ENCODE results near the gene VSIR. TPM values are rescaled to one million over a fixed set of nuclear protein-coding genes. Genes with fewer than 3 reads are reported as not detected.

Gene VSIR
- total RNA-seq, 1 donor from 2014 or later: 116 TPM

- ATAC-seq (ENCODE audit: poor library complexity) (no peak), DNase-seq (no peak)
- intact Hi-C loops (cut with DNase I): loop anchor here (5.0 kb wide), 1 partner anchor 47 kb away; the partner anchor contains the start of gene VSIR
These were observed 48.1 kb downstream of the VSIR start for GRCh38 chr10:71725249-71725648.

DNA sequence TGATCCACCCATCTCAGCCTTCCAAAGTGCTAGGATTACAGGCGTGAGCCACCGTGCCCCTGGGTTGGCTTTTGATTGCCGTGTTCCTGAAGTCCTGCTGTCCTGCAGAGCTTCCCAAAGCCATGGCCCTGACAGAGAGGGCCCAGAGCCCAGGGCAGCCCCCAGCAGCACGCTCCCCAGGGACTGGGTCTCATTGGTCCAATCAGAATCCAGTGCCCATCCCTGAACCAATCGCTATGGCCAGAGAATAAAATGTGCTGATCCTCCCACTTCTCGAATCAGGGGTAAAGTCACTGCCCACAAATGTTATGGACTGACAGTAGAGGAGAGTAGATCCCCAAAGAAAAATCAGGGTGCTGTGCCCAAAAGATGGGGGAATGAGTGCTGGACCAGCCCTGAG is 48.8 kb downstream of the VSIR start:
- DNase-seq: no peak
- intact Hi-C loops (cut with DNase I): no loop called here
- ATAC-seq (ENCODE audit: poor library complexity): no peak

GRCh38 chr10:71723311-71723710 is 50.0 kb downstream of the VSIR start:
- intact Hi-C loops (cut with DNase I): no loop called here
- ATAC-seq (ENCODE audit: poor library complexity) (no peak), DNase-seq (no peak)

GRCh38 chr10:71722849-71723248 is 50.5 kb downstream of the VSIR start:
- intact Hi-C loops (cut with DNase I): no loop called here
- no peak for ATAC-seq (ENCODE audit: poor library complexity)
- DNase-seq: no peak

DNA sequence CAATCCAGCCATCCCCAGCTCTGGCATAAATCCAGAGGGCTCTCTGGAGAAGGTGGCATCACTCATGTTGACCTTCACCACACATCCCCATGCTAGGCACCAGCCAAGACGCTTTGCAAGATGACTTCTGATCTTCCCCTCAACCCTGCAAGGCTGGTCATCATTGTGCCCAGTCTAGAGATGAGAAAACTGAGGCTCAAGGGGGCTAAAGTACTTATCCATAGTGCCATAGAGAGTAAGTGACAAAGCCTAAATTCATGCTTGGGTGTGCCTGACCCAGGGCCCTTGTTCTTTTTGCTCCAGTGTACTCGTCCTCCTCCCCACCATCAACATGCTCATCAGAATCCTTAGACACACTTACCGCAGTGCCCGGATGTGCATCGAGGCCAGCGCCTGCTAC is 52.0 kb downstream of the VSIR start:
- intact Hi-C loops (cut with DNase I): no loop called here
- DNase-seq: no peak

DNA sequence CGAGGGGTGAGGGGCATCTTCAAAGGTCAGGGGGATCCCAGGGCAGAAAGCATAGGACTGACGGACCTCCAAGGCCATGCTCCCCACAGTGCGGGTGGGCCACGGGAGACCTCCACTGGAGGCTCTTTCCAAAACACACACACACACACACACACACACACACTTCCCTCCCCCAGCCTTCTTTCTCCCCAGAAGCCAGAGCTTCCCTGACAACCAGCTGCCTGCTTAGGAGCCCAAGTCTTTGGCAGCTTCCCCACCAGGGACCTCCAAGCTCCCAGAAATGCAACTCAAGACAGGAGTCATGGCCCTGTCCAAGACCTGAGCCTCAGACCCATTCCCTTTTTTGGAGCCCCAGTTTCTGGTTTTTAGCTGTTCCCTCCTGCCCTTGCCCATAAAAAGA is 53.0 kb downstream of the VSIR start:
- DNase-seq: no peak
- ATAC-seq (ENCODE audit: poor library complexity): no peak
- intact Hi-C loops (cut with DNase I): no loop called here

More for the DNA sequence above, 52.0 kb downstream of the VSIR start:
- no peak for ATAC-seq (ENCODE audit: poor library complexity)

DNA sequence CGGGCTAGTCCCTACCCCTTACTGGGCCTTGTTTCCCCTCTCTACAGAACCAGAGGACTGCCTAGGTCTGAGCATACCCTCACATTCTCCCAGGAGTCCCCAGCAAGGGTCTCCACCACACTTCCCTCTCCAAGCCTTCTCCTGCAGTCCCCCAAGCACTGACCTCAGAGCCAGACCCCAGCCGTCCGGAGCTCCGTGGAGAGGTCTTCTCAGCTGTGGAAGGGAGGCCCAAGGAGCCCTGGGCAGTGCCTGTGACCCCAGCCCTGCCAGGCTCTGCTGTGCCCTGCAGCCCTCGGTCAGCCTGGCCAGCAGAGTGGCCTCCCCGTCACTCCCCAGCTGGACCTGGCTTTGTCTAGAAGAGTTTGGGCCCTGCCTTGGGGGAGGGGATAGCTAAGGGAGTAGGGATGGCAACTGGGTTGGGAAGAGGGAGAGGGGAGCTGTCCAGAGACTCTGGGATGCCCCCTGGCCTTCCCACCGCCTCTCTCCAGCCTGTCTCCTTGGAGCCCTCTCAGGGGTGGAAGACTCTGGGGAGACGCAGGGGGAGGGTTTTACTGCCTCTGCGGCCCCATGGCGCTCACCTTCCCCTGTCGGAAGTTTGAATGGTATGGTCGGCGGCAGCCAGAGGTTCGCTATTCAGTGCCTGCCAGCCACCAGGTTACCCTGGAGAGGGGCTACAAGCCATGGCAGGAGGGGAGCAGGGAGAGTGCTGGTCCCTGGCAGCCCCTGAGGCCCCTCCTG is 53.7 kb downstream of the VSIR start, which contains the start of gene C10orf105:
Gene C10orf105, minus strand, starts transcription at position 315 of the 738 bp plus-strand sequence. CDS start 3,441 bp downstream, outside the sequence.
- no peak for DNase-seq
- intact Hi-C loops (cut with DNase I): no loop called here
- no peak for ATAC-seq (ENCODE audit: poor library complexity)

GRCh38 chr10:71719042-71719441 is 54.3 kb downstream of the VSIR start:
- peak; percentile 85 for DNase-seq
- intact Hi-C loops (cut with DNase I): no loop called here
- ATAC-seq (ENCODE audit: poor library complexity): peak; percentile 55

GRCh38 chr10:71718165-71718698 is 55.1 kb downstream of the VSIR start:
- no peak for ATAC-seq (ENCODE audit: poor library complexity)
- DNase-seq: no peak
- intact Hi-C loops (cut with DNase I): no loop called here

DNA sequence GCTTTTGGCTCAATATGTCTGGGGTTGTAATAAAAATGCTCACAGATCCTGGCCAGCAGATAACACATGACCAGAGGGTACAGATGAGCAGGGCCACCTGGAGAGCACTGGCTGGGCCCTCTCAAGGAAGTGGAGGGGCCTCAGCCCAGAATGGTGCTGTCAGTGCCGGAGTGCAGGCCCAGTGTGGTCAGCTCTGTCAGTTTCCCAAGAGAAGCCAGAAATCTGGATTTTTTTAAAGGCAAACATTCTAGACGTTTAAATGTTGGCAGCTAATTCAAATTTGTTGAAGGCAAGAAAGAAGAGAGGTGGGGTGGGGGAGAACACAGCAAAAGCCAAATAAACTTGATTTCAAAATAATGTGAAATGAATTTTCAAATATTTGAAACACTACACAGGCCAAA is 55.8 kb downstream of the VSIR start:
- ATAC-seq (ENCODE audit: poor library complexity) (no peak), DNase-seq (no peak)
- intact Hi-C loops (cut with DNase I): no loop called here

DNA sequence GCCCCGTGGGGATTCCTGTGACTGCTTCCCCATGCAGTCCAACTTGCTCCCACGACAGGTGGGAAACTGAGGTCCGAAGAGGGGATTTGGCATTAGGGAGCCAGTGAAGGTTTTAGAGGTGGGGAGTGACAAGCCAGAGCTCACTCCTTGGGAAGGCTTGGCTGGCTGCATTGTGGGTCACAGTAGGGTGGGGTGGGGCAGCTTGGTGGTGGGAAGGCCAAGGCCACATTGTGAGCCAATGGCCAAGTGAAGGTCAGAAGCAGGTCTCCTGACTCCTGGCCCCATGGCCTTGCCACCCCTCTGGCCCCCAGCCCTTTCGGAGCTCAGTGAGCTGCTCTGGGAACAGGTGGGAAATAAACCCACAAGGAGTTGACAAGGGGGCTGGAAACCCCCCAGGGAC is 56.3 kb downstream of the VSIR start:
- ATAC-seq (ENCODE audit: poor library complexity) (no peak), DNase-seq (no peak)
- intact Hi-C loops (cut with DNase I): no loop called here

DNA sequence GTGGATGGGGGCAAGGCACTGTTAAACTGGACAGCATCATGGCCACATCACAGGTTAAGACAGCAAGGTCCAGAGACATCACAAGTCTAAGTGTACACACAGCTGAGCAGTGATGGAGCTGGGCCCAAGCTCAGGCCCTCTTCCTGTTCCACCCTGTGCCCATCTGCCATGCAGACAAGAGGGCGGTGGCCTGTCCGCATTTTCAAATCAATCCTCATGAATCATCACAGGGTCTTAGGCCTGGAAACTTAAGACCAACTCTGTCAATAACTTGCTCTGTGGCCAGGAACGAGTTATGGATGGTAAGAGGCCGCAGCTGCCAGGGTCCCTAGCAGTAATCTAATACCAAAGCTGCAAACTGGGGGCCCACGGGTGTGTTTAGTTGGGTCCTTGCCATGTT is 56.9 kb downstream of the VSIR start:
- no peak for DNase-seq
- ATAC-seq (ENCODE audit: poor library complexity): no peak
- intact Hi-C loops (cut with DNase I): no loop called here

DNA sequence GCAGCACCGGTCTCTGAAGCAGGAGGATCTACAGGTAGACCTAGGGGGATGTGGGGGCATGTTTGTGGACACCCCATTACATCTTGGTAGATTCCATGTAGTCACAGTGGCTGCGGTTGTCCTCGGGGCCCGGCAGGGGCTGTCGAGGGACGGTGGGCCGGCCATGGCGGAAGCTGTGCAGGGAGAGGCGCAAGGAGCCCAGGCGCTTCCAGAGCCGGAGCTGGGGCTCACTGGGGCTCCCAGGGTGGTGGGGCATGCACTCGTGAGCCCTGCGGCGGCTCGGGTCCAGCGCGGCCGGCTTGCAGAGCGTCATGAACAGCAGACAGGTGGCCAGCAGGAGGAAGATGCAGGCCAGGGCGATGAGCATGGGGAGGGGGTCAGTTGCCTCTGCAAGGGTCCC is 57.5 kb downstream of the VSIR start:
- DNase-seq (no peak), ATAC-seq (ENCODE audit: poor library complexity) (no peak)
- intact Hi-C loops (cut with DNase I): no loop called here

- DNase-seq: no peak
- intact Hi-C loops (cut with DNase I): no loop called here
- no peak for ATAC-seq (ENCODE audit: poor library complexity)
These were observed 58.3 kb downstream of the VSIR start for GRCh38 chr10:71715026-71715425.

DNA sequence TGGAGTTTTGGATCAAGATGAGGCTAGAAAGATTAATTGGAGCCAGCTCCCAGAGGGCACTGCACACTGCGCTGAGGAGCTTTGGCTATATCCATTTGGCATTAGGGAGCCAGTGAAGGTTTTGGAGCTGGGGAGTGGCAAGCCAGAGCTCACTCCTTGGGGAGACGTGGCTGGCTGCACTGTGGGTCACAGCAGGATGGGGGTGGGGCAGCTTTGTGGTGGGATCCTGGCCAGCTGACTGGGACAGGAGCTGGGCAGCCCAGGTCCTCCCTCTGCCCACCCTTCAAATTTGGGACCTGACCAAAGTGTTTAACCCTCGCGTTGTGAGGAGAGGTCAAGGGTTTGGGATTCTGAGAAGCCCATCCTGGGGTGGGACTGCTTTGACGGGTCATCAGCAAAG is 58.7 kb downstream of the VSIR start:
- ATAC-seq (ENCODE audit: poor library complexity): no peak
- intact Hi-C loops (cut with DNase I): no loop called here
- DNase-seq: no peak

DNA sequence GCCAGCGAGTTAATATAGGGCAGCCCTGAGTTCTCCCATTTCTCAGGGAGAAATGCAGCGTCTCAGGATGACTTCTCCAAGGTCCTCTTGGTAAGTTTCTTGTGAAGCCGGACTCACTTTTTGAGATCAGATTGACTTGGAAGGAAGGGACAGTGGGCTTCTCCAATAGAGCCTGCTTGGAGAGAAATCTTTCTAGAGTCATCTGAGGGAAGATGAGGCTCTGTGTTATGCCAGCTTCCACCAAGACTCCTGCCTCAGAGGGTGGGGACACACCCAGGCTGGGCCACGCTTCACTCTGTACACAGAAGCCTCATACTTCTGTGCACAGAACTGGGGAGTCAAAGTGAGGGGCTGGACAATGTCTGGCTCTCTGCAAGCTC is 59.3 kb downstream of the VSIR start:
- DNase-seq (no peak), ATAC-seq (ENCODE audit: poor library complexity) (no peak)
- intact Hi-C loops (cut with DNase I): no loop called here

DNA sequence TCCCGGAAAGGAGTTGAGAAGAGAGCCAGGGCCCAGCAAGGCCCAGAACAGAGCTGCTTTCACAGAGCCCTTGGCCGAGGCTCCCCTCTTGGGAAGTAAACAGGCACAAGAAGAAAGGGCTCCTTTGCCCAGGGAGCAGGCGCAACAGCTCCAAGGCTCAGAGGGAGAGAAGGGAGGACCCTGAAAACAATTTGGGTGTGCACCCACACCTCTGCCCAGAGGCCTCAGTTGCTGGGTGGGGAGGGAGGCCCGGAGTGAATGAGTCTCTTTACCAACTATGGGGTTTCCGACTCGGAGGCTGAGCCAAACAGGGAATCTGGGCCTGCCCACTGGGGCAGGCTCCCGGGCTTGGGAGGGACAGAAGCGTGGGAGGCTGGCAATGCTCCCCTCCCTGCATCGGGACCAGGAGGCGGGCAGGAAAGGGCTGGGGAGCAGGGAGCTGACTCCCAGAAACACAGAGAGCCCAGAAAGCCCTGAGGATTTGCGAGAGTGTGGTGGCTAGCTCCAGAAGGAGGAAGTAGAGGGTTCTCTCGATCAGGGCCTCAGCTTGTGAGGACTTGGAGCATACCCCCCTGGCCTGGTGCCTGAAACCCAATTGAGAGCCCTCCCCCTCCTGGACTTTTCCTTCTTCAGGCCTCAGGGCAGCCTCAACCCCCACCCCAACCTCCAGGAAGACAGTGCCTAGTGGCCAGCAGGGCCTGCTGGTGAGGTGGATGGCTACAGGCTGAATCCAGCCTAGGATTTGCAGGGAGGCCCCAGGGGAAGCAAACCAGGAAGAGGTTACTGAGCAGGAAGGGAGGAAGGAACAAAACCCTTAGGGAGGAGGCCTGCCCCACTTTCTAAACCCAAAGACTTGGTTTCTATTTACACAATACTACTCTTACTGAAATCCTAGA is 59.9 kb downstream of the VSIR start:
- DNase-seq (peak; percentile 91), ATAC-seq (ENCODE audit: poor library complexity) (peak; percentile 77)
- intact Hi-C loops (cut with DNase I): no loop called here

DNA sequence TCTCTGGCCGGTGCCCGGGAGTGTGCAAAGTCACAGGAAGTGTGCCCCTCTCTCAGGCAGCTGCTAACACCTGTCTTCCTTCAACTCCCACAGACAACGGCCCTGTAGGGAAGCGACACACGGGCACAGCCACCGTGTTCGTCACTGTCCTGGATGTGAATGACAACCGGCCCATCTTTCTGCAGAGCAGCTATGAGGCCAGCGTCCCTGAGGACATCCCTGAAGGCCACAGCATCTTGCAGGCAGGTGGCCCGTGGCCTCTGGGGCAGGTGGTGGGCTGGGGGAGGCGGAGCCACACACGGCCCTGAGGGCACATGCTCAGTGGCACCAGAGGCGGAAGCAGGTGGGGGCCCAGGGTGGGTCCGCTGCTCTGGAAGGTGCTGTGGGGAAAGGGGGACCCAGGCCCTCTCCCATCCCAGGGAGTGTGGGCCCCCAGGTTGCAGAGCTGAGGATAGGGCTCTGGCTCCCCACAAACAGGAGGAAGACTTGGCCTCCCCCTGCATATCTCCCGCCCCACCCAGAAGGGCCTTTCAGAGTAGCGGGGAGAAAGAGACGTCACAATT is 60.7 kb downstream of the VSIR start:
- DNase-seq (peak; percentile 57), ATAC-seq (ENCODE audit: poor library complexity) (no peak)
- intact Hi-C loops (cut with DNase I): no loop called here

DNA sequence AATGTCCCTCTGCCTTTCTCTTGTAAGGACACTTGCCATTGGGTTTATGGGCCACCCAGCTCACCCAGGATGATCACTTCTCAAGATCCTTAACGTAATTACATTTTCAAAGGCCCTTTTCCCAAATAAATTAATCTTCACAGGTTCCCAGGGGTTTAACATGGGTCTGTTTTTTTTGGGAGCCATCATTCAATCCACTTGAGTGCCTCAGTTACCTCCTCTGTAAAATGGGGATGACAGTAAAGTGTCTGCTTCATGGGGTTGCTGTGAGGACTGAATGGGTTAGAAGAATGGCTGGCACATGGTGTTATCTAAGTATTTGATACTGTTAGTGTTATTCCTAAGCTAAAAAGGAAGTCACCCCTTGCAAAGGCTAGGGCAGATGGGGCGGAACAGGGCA is 61.1 kb downstream of the VSIR start:
- no peak for DNase-seq
- intact Hi-C loops (cut with DNase I): no loop called here
- ATAC-seq (ENCODE audit: poor library complexity): no peak
